HEK293 (cell line): Measurements from ENCODE around the gene PARVA.
A peak's percentile ranks its signal among the peaks of the same experiment; 100 is the strongest.

Experiments used
- CTCF ChIA-PET: fragments of 350-600 bp; formaldehyde crosslinking; extraction: SDS; loops from one replicate; lab custom pipeline; 2021; ENCODE audit warnings: antibody characterized with exemption; lab: Yijun Ruan, JAX
- POLR2A ChIA-PET: fragments of 300-600 bp; formaldehyde crosslinking; extraction: SDS; loops from one replicate; lab custom pipeline; 2020; ENCODE audit warnings: antibody characterized with exemption, inconsistent platforms; lab: Yijun Ruan, JAX
- H3K27ac ChIP-seq: fragments of 200-500 bp; sonication (Bioruptor generic); 2 replicates; pipeline ENCODE4 v1.5.1; 2014; ENCODE audit warnings: low read depth, low read length, control low read depth, inconsistent platforms; ENCODE audit errors: extremely low read depth
- H3K36me3 ChIP-seq, 2 experiments: fragments of 200-500 bp in 1 of 2; sonication (Bioruptor generic) in 1 of 2; 1 replicate in 1 of 2; 2 replicates in 1 of 2; pipeline ENCODE4 v1.5.1; 2014 to 2017; ENCODE audit warnings: inconsistent platforms in 2 of 2, low read length in 2 of 2; ENCODE audit not compliant: control insufficient read depth in 2 of 2, insufficient read depth in 1 of 2
- H3K4me1 ChIP-seq: fragments of 200-500 bp; sonication (Bioruptor generic); 2 replicates; pipeline ENCODE4 v1.5.1; 2014; ENCODE audit warnings: mild to moderate bottlenecking, low read length, inconsistent platforms; ENCODE audit not compliant: control insufficient read depth, insufficient read depth
- H3K4me3 ChIP-seq: 2 replicates; pipeline ENCODE4 v1.5.1; 2011; ENCODE audit warnings: low read depth, mild to moderate bottlenecking, control low read depth, low read length, moderate library complexity
- H3K9me3 ChIP-seq: fragments of 200-500 bp; sonication (Bioruptor generic); 2 replicates; pipeline ENCODE4 v1.5.1; 2014; ENCODE audit warnings: low read depth, low read length, inconsistent platforms; ENCODE audit not compliant: control insufficient read depth, insufficient read depth
- BCL6B ChIP-seq: fragments of 450-650 bp; formaldehyde crosslinking; IDR thresholded peaks from 2 replicates; pipeline ENCODE4 v1.5.1; 2017; ENCODE audit warnings: missing biosample characterization, missing genetic modification characterization
- KLF1 ChIP-seq: fragments of 450-650 bp; formaldehyde crosslinking; IDR thresholded peaks from 2 replicates; pipeline ENCODE4 v1.5.1; 2016; ENCODE audit warnings: missing biosample characterization, missing genetic modification characterization
- KLF9 ChIP-seq: fragments of 450-650 bp; formaldehyde crosslinking; IDR thresholded peaks from 2 replicates; pipeline ENCODE4 v1.5.1; 2016; ENCODE audit warnings: missing biosample characterization, missing genetic modification characterization, low read depth
- RBAK ChIP-seq: fragments of 450-650 bp; formaldehyde crosslinking; IDR thresholded peaks from 2 replicates; pipeline ENCODE4 v1.5.1; 2016; ENCODE audit warnings: missing biosample characterization, missing genetic modification characterization
- SCRT1 ChIP-seq: fragments of 450-650 bp; formaldehyde crosslinking; IDR thresholded peaks from 2 replicates; pipeline ENCODE4 v1.5.1; 2016; ENCODE audit warnings: missing biosample characterization, missing genetic modification characterization, borderline replicate concordance
- SP2 ChIP-seq: fragments of 450-650 bp; formaldehyde crosslinking; IDR thresholded peaks from 2 replicates; pipeline ENCODE4 v1.5.1; 2016; ENCODE audit warnings: missing biosample characterization, missing genetic modification characterization
- YY1 ChIP-seq: fragments of 450-650 bp; formaldehyde crosslinking; IDR thresholded peaks from 2 replicates; pipeline ENCODE4 v1.5.1; 2018; ENCODE audit warnings: missing biosample characterization, missing genetic modification characterization
- ZBTB17 ChIP-seq: fragments of 450-650 bp; formaldehyde crosslinking; IDR thresholded peaks from 2 replicates; pipeline ENCODE4 v1.5.1; 2016; ENCODE audit warnings: missing biosample characterization, missing genetic modification characterization
- ZBTB20 ChIP-seq: fragments of 450-650 bp; formaldehyde crosslinking; IDR thresholded peaks from 2 replicates; pipeline ENCODE4 v1.5.1; 2016; ENCODE audit warnings: missing biosample characterization, missing genetic modification characterization
- ZBTB6 ChIP-seq: fragments of 450-650 bp; formaldehyde crosslinking; IDR thresholded peaks from 2 replicates; pipeline ENCODE4 v1.5.1; 2017; ENCODE audit warnings: missing biosample characterization, missing genetic modification characterization
- ZFHX2 ChIP-seq: fragments of 450-650 bp; formaldehyde crosslinking; conservative IDR thresholded peaks from 2 replicates; pipeline ENCODE4 v1.5.1; 2016; ENCODE audit warnings: missing biosample characterization, missing genetic modification characterization
- ZNF146 ChIP-seq: fragments of 450-650 bp; formaldehyde crosslinking; IDR thresholded peaks from 2 replicates; pipeline ENCODE4 v1.5.1; 2016; ENCODE audit warnings: missing biosample characterization, missing genetic modification characterization
- ZNF223 ChIP-seq: fragments of 450-650 bp; formaldehyde crosslinking; IDR thresholded peaks from 2 replicates; pipeline ENCODE4 v1.5.1; 2016; ENCODE audit warnings: missing biosample characterization, missing genetic modification characterization
- ZNF266 ChIP-seq: fragments of 450-650 bp; formaldehyde crosslinking; IDR thresholded peaks from 2 replicates; pipeline ENCODE4 v1.5.1; 2016; ENCODE audit warnings: missing biosample characterization, missing genetic modification characterization, low read depth
- ZNF335 ChIP-seq: fragments of 450-650 bp; formaldehyde crosslinking; conservative IDR thresholded peaks from 2 replicates; pipeline ENCODE4 v1.5.1; 2016; ENCODE audit warnings: missing biosample characterization, missing genetic modification characterization
- ZNF354C ChIP-seq: fragments of 450-650 bp; formaldehyde crosslinking; IDR thresholded peaks from 2 replicates; pipeline ENCODE4 v1.5.1; 2016; ENCODE audit warnings: missing biosample characterization, missing genetic modification characterization, low read depth, borderline replicate concordance
- ZNF416 ChIP-seq: fragments of 450-650 bp; formaldehyde crosslinking; IDR thresholded peaks from 2 replicates; pipeline ENCODE4 v1.5.1; 2016; ENCODE audit warnings: missing biosample characterization, missing genetic modification characterization
- ZNF449 ChIP-seq: fragments of 450-650 bp; formaldehyde crosslinking; IDR thresholded peaks from 2 replicates; pipeline ENCODE4 v1.5.1; 2017; ENCODE audit warnings: missing biosample characterization, mild to moderate bottlenecking, missing genetic modification characterization, moderate library complexity
- ZNF510 ChIP-seq: fragments of 450-650 bp; formaldehyde crosslinking; IDR thresholded peaks from 2 replicates; pipeline ENCODE4 v1.5.1; 2018; ENCODE audit warnings: mild to moderate bottlenecking, missing genetic modification characterization, missing biosample characterization; ENCODE audit not compliant: insufficient replicate concordance
- ZNF530 ChIP-seq: fragments of 450-650 bp; formaldehyde crosslinking; IDR thresholded peaks from 2 replicates; pipeline ENCODE4 v1.5.1; 2016; ENCODE audit warnings: low read depth, missing biosample characterization, missing genetic modification characterization
- ZNF544 ChIP-seq: fragments of 450-650 bp; formaldehyde crosslinking; IDR thresholded peaks from 2 replicates; pipeline ENCODE4 v1.5.0; 2017; ENCODE audit warnings: missing biosample characterization, missing genetic modification characterization
- ZNF555 ChIP-seq: fragments of 450-650 bp; formaldehyde crosslinking; conservative IDR thresholded peaks from 2 replicates; pipeline ENCODE4 v1.5.1; 2017; ENCODE audit warnings: missing biosample characterization, mild to moderate bottlenecking, missing genetic modification characterization, inconsistent platforms
- ZNF571 ChIP-seq: fragments of 450-650 bp; formaldehyde crosslinking; IDR thresholded peaks from 2 replicates; pipeline ENCODE4 v1.5.0; 2017; ENCODE audit warnings: missing biosample characterization, missing genetic modification characterization
- ZNF585B ChIP-seq: fragments of 450-650 bp; formaldehyde crosslinking; IDR thresholded peaks from 2 replicates; pipeline ENCODE4 v1.5.1; 2016; ENCODE audit warnings: missing biosample characterization, missing genetic modification characterization
- ZNF610 ChIP-seq: fragments of 450-650 bp; formaldehyde crosslinking; IDR thresholded peaks from 2 replicates; pipeline ENCODE4 v1.5.1; 2016; ENCODE audit warnings: missing biosample characterization, missing genetic modification characterization, borderline replicate concordance
- ZNF623 ChIP-seq: fragments of 450-650 bp; formaldehyde crosslinking; IDR thresholded peaks from 2 replicates; pipeline ENCODE4 v1.5.1; 2016; ENCODE audit warnings: missing biosample characterization, missing genetic modification characterization
- ZNF645 ChIP-seq: fragments of 450-650 bp; formaldehyde crosslinking; IDR thresholded peaks from 2 replicates; pipeline ENCODE4; 2016; ENCODE audit warnings: missing biosample characterization, missing genetic modification characterization
- ZNF660 ChIP-seq: fragments of 450-650 bp; IDR thresholded peaks from 2 replicates; pipeline ENCODE4 v1.5.1; 2018; ENCODE audit warnings: missing biosample characterization, mild to moderate bottlenecking, missing genetic modification characterization
- ZNF692 ChIP-seq: fragments of 450-650 bp; formaldehyde crosslinking; IDR thresholded peaks from 2 replicates; pipeline ENCODE4 v1.5.1; 2016; ENCODE audit warnings: missing biosample characterization, missing genetic modification characterization
- ZNF701 ChIP-seq: fragments of 450-650 bp; formaldehyde crosslinking; IDR thresholded peaks from 2 replicates; pipeline ENCODE4 v1.5.1; 2016; ENCODE audit warnings: missing biosample characterization, missing genetic modification characterization
- ZNF707 ChIP-seq: fragments of 450-650 bp; formaldehyde crosslinking; IDR thresholded peaks from 2 replicates; pipeline ENCODE4 v1.5.1; 2016; ENCODE audit warnings: missing biosample characterization, missing genetic modification characterization

The PARVA gene

GRCh38 chr11:12377106-12377823 lies at the start of gene PARVA:
Gene PARVA, plus strand, starts transcription at chr11:12377571. Its CDS starts 77 bp downstream, at chr11:12377648.
- Histone ChIP-seq H3K4me1 (no peaks in the 10 kb centered on the region), H3K27ac (peak within 1 kb of the TSS; percentile 70; the same call in 1 of the 2 replicates), H3K36me3 (peaks cover 0 to 7% of the 10 kb centered on the region in 2 experiments; a peak in 1 of 3 replicates), H3K4me3 (peak within 1 kb of the TSS; percentile 88), H3K9me3 (no peaks in the 10 kb centered on the region)
- CTCF ChIA-PET, result interaction anchor here (0.5 to 2.4 kb wide), 9 partner anchors 11 to 511 kb away, joined by 3 to 8 read pairs (median 4); no protein-coding TSS in a partner anchor
- POLR2A ChIA-PET, result interaction anchor here (0.6 to 2.0 kb wide), 9 partner anchors 8 to 451 kb away, joined by 3 to 11 read pairs (median 4); no protein-coding TSS in a partner anchor
- no peak for TF ChIP-seq BCL6B
- peak; percentile 52 for TF ChIP-seq SP2 (tag by site-specific recombination)
- TF ChIP-seq ZNF660 (tag by site-specific recombination), result 0 out of 2 replicates have a peak, but pooled peaks have one; percentile 14
- TF ChIP-seq YY1 (tag by site-specific recombination), result no peak; the same call in 1 of the 2 replicates
- TF ChIP-seq ZFHX2 (tag by site-specific recombination), result peak; percentile 53
- no peak for TF ChIP-seq SCRT1 (tag by site-specific recombination)
- peak; percentile 72 for TF ChIP-seq ZBTB20 (tag by site-specific recombination)
- no peak for TF ChIP-seq ZNF645
- TF ChIP-seq ZNF707, result no peak
- TF ChIP-seq KLF9 (tag by site-specific recombination), result no peak
- TF ChIP-seq ZNF223 (tag by site-specific recombination), result no peak
- no peak for TF ChIP-seq ZBTB17 (tag by site-specific recombination)
- no peak for TF ChIP-seq ZNF354C (tag by site-specific recombination)
- TF ChIP-seq ZNF701 (tag by site-specific recombination), result no peak
- TF ChIP-seq ZNF146 (tag by site-specific recombination), result no peak
- TF ChIP-seq ZNF585B (tag by site-specific recombination), result no peak
- TF ChIP-seq ZNF544, result no peak
- no peak for TF ChIP-seq ZNF530 (tag by site-specific recombination)
- TF ChIP-seq ZNF416, result no peak
- TF ChIP-seq ZBTB6 (tag by site-specific recombination), result no peak
- 0 out of 2 replicates have a peak, but pooled peaks have one; percentile 17 for TF ChIP-seq ZNF692 (tag by site-specific recombination)
- TF ChIP-seq ZNF449 (tag by site-specific recombination), result no peak
- TF ChIP-seq ZNF335 (tag by site-specific recombination), result peak; percentile 43
- no peak for TF ChIP-seq ZNF510
- no peak for TF ChIP-seq ZNF266 (tag by site-specific recombination)
- TF ChIP-seq ZNF610, result no peak
- TF ChIP-seq RBAK (tag by site-specific recombination), result no peak
- TF ChIP-seq ZNF555 (tag by site-specific recombination), result no peak
- TF ChIP-seq KLF1 (tag by site-specific recombination), result no peak
- no peak for TF ChIP-seq ZNF571 (tag by site-specific recombination)
- TF ChIP-seq ZNF623 (tag by site-specific recombination), result no peak
